GM18861 (cell line): ENCODE data around the gene RNF126.
"Not testable (repeated sequence)": the region's sequence is repeated elsewhere in the genome, so short reads cannot be mapped to it uniquely, and the experiment has no call there.

Source experiments
- ATAC-seq: cut with Tn5 transposase; IDR thresholded peaks from one replicate; pipeline ENCODE4 v1.9.1; 2021; ENCODE audit not compliant: unreplicated experiment

Gene RNF126

DNA sequence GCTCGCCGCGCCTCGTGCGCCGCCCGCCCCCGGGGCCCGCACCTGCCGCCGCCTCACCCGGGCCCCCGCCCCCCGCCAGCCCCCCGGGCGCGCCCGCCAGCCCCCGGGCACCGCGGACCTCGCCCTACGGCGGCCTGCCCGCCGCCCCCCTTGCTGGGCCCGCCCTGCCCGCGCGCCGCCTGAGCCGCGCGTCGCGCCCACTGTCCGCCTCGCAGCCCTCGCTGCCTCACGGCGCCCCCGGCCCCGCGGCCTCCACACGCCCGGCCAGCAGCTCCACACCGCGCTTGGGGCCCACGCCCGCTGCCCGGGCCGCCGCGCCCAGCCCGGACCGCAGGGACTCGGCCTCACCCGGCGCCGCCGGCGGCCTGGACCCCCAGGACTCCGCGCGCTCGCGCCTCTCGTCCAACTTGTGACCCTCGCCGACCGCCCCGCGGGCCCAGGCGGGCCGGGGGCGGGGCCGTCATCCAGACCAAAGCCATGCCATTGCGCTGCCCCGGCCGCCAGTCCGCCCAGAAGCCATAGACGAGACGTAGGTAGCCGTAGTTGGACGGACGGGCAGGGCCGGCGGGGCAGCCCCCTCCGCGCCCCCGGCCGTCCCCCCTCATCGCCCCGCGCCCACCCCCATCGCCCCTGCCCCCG, 46.8 kb downstream of the RNF126 start:
- no peak for ATAC-seq

DNA sequence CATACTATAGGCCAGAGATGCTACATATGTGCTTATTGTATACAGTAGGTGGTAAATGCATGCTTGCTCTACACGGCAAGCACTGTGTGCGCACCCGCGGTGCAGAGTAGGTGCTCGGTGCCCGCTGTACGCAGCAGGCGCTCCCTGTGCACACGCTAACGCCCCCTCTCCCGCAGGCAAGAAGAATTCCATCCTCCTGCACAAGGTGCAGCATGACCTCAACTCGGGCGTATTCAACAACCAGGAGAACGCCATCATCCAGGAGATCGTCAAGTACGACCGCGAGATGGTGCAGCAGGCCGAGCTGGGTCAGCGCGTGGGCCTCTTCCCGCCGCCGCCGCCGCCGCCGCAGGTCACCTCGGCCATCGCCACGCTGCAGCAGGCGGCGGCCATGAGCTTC, 47.4 kb downstream of the RNF126 start:
- no peak for ATAC-seq

DNA sequence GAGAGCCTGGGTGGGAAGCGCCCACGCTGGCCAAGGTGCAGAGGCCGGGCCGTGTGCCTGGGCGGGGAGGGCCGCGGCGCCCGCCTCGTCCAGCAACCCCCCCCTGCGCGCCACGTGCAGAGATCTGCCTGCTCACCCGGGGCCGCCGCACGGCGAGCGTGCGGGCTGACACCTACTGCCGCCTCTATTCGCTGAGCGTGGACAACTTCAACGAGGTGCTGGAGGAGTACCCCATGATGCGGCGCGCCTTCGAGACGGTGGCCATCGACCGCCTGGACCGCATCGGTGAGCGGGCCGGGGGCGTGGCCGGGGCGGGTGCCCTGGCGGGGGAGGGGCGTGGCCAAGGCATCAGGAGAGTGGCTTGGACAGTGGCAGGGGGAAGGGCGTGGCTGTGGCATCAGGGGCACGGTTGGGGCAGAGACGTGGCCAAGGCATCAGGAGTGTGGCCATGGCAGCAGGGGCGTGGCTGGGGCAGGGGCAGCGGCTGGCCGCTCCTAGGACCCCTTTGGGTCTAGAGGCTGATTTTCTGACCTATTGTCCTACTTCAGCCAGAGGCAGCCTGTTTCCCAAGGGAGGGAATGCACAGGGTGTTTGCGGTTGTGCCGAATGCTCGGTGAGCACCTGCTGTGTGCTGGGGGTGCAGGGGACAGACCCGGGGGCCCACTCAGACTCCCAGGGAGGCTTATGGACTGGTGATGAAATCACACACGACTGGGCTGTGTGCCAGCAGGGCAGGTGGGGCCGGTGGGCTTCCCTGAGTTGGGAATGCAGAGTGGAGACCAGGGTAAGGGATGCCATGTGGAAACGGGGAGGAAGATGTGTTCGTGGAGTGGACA, 49.1 kb downstream of the RNF126 start:
- ATAC-seq: no peak

DNA sequence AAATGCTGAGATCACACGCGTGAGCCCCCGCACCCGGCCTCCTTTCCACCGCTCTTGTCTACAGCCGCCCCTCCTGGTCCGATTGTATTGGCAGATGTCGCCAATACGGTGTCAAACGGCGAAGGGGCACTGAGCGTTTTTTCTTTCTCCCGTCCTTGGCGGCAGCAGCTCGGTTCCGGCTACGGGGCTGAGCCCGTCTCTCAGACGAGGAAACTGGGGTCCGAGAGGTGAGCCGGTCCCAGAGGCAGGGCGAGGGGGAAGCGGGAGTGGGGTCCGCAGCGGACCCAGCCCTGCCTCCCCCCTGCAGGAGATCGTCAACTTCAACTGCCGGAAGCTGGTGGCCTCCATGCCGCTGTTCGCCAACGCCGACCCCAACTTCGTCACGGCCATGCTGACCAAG, 50.1 kb downstream of the RNF126 start:
- no peak for ATAC-seq

DNA sequence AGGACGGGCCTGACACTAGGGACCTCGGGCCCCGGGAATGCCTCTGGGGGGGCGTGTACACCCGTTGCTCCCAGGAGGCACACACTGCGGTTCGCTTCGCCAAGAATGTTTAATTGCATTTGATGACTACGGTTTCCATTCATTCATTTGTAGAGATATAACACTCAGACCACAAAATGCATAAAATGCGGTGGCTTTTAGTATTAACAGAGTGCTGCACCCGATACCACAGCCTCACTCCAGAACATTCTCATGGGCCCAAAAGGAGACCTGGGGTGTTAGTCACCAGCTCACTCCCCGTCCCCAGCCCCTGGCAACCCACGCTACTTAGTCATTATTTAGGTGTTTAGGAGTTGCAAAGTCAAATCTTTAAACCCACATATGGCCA, 51.5 kb downstream of the RNF126 start:
- ATAC-seq: no peak

DNA sequence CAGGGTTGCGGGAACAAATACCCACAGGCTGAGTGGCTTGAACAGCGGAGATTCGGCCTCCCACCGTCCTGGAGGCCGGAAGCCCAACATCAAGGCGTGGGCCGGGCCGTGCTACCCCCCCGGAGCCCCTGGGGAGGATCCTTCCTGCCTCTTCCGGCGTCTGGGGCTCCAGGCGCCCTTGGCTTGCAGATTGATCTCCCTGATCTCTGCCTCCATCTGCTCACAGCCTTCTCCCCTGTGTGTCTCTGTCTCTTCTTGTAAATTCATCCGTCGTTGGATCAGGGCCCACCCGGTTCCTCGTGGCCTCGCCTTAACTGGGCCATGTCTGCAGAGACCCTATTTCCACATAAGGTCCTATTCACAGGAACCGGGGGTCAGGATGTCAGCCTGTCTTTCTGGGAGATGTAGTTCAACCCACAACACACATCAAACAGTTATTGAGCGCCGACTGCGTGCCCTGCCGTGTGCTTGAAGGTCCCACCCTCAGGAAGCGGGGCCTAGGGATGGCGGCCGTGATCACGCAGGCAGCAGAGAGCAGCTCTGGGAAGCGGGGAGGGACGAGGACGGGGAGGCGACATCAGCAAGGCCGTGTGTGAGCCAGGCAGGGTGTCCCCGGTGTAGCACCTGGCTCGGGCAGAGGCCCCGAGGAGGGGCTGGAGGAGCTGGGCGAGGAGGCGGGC, 52.1 kb downstream of the RNF126 start:
- no peak for ATAC-seq

DNA sequence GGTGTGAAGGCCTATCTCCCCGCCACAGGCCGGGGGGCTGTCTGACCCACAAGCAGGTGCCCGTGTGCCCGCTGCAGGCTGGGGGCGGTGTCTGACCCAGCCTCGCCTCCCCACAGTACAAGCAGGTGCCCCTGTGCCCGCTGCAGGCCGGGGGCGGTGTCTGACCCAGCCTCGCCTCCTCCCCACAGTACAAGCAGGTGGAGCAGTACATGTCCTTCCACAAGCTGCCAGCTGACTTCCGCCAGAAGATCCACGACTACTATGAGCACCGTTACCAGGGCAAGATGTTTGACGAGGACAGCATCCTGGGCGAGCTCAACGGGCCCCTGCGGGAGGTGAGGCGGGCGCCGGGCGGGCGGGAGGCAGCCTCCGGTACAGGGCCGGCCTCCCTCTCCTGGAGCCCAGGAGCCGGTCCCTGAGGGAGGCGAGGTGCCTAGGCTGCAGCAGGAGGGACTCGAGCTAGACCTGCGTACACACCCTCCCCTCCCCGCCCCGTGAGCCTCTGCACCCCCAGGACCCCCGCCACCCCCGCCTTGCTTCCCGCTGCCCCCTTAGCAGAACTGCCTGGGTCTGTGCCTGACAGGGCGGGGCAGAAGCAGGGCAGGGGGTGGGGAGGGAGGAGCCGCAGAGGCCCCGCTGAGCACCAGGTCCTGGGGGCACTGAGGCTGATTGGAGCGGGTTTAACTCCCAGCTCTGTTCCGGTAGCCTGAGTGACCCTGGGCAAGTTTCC, 52.8 kb downstream of the RNF126 start:
- ATAC-seq: no peak

DNA sequence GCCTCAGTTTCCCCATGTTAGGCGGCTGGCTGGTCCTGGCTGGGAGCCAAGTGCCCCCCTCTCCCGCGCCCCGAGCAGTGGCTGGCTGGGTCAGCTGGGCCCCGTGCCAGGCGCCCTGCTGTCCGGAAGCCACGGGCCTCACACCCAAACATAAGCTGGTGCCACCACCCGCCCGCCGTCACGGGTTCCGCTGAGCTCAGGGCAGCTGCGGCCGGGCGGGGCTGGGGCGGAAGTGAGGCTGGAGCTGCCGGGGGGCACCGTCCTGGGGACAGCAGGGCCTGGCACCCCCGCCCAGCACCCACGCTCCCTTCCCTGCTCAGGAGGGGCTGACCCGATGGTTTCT, 54.0 kb downstream of the RNF126 start:
- ATAC-seq: no peak

DNA sequence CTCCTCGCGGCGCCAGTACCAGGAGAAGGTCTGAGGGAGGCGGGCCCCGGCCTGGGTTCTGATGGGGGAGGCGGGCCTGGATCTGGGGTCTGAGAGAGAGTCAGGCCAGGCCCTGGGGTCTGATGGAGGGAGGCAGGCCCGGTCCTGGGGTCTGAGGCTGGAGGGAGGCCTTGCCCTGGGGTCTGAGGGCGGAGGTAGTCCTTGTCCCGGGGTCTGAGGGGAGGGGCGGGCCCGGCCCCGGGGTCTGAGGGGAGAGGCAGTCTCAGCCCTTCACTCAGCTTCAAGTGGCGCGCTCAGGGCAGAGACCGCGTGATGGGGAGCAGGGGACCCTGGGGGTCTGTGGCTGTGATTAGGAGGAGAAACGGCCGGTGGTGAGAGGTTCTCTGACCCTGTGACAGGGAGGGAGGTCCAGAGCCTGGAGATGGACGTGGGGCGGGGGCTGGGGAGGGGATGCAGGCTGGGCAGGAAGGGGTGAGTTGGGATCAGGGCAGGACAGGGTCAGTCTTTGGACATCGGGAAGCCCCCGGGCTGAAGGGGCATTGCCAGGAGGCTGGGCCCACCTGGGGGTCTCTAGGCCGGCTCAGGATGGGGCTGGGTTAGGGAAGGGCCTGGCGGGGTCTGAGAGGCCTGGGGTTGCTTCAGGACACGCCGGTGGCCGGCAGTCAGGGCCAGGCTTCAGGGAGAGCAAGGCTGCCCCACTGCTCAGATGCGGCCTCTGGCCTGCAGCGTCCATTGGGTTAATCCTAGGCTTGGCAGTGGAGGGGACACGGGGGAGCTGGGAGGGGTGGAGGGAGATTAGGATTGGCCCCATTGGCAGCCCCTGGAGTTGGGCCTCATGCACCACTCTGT, 54.6 kb downstream of the RNF126 start:
- ATAC-seq: no peak

DNA sequence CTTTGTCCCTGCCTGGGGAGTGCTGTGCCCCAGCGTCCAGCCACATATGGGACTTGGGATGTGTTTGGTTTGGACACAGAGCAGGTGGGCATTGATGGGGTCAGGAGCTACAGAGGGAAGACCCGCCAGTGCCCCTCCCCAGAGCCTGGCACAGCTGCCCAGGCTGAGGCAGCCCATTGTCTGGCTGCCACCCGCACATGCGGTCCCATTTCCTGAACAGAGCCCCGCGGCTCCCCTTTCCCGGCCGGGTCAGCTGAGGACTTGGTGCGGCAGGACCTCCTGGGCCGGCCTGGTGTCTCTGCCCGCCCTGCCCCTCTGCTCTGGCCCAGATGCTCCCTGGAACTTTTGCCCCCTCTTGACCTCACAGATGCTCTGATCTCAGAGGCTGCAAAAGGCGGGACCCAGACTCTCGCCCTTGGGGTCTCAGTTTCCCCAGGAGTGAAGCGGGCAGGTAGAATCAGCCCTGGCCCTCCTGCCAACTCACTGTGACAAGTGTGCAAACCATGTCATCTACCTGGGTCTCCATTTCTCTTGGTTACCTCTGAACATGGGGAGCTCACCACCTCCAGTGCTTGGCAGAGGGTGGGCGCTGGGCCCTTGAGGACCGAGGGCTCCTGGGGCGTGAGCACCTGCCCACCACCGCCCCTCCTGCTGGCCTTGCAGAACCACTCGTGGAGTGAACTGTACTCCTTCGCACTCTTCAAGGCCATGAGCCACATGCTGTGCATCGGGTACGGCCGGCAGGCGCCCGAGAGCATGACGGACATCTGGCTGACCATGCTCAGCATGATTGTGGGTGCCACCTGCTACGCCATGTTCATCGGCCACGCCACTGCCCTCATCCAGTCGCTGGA, 55.5 kb downstream of the RNF126 start:
- no peak for ATAC-seq

DNA sequence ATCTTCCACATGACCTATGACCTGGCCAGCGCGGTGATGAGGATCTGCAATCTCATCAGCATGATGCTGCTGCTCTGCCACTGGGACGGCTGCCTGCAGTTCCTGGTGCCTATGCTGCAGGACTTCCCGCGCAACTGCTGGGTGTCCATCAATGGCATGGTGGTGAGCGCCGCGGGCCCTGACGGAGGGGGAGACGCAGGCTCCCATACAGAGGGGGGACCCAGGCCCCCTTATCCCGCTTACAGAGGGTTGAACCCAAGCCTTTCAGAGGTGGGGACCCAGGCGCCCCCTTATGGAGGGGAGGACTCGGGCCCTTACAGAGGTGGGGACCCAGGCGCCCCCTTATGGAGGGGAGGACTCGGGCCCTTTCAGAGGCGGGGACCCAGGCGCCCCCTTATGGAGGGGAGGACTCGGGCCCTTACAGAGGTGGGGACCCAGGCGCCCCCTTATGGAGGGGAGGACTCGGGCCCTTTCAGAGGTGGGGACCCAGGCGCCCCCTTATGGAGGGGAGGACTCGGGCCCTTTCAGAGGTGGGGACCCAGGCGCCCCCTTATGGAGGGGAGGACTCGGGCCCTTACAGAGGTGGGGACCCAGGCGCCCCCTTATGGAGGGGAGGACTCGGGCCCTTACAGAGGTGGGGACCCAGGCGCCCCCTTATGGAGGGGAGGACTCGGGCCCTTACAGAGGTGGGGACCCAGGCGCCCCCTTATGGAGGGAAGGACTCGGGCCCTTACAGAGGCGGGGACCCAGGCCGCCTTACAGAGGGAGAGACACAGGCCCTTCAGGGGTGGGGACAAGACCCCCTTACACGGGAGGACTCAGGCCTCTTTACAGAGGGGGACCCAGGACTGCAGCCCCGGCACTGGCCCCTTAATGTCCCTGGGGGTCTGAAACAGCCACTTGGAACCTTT, 57.7 kb downstream of the RNF126 start:
- ATAC-seq: not testable (repeated sequence)

DNA sequence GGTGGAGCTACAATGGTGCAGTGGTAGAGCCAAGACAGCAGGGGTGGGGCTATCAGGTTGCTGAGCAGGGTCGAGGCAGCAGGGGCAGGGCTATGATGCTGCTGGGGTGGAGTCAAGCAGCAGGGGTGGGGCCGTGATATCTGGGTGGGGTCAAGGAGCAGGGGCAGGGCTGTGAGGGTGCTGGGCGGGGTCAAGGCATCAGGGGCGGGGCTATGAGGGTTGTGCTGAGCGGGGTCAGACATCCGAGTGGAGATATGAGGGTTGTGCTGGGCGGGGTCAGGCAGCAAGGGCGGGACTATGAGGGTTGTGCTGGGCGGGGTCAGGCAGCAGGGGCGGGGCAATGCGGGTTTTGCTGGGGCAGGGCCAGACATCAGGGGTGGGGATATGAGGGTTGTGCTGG, 58.7 kb downstream of the RNF126 start:
- no peak for ATAC-seq

DNA sequence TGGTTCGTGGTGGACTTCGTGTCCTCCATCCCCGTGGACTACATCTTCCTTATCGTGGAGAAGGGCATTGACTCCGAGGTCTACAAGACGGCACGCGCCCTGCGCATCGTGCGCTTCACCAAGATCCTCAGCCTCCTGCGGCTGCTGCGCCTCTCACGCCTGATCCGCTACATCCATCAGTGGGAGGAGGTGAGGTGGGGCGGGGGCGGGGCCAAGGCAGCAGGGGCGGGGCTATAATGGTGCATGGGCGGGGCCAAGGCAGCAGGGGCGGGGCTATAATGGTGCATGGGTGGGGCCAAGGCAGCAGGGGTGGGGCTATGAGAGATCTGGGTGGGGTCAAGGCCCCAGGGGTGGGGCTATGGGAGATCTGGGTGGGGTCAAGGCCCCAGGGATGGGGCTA, 59.2 kb downstream of the RNF126 start:
- ATAC-seq: not testable (repeated sequence)

DNA sequence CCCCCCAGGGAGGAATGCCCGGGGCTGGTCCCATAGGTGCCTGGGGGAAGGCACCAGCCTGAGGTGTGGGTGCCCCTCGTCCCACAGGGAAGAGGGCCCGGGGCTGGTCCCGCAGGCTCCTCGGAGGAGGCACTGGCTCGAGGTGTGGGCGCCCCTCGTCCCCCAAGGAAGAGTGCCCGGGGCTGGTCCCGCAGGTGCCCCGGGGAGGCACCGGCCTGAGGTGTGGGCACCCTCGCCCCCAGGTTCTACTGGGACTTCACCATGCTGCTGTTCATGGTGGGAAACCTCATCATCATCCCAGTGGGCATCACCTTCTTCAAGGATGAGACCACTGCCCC, 59.7 kb downstream of the RNF126 start:
- ATAC-seq: not testable (repeated sequence)

DNA sequence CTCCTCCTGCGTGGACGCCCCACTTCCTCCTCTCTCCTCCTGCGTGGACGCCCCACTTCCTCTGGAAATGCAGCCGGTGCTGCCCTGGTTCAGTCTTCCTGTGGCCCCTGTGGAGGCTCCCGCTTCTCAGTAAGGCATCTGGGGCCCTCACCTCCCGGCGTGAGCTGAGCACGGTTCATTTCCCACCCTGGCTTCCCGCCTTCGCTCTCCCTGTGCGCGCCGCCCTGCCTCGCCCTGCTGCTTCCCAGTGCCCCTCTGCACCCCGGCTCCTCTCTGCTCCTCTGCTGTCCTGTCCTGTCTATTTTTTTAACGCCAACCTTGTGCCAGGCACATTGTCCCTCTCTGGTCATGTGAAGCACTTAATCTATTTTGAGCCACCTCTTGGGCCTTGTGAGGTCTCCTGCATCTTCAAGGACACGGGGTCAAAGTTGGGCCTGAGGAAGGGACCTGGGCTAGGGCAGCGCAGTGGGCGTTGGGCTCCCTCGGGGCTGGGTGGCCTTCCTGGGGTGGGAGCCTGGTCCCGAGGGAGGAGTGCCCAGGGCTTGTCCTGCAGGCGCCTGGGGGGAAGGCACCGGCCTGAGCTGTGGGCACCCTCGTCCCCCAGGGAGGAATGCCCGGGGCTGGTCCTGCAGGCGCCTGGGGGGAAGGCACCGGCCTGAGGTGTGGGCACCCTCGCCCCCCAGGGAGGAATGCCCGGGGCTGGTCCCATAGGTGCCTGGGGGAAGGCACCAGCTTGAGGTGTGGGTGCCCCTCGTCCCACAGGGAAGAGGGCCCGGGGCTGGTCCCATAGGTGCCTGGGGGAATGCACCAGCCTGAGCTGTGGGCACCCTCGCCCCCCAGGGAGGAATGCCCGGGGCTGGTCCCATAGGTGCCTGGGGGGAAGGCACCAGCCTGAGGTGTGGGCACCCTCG, 60.4 kb downstream of the RNF126 start:
- ATAC-seq: no peak

DNA sequence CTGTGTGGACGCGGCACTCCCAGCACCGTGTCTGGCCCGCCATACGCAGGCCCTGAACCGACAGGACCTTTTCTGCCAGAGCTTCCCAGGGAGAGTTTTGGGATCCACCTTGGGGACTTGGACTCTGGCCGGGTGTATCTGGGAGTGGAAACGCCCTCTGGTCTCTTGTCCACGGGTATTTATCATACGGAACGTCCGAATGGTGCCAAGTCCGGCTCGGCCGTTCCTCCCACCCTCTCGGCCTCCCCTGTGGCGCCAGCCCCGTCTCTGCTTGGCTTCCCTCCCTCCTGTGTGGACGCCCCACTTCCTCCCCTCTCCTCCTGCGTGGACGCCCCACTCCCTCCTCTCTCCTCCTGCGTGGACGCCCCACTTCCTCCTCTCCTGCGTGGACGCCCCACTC, 61.2 kb downstream of the RNF126 start:
- ATAC-seq: no peak

DNA sequence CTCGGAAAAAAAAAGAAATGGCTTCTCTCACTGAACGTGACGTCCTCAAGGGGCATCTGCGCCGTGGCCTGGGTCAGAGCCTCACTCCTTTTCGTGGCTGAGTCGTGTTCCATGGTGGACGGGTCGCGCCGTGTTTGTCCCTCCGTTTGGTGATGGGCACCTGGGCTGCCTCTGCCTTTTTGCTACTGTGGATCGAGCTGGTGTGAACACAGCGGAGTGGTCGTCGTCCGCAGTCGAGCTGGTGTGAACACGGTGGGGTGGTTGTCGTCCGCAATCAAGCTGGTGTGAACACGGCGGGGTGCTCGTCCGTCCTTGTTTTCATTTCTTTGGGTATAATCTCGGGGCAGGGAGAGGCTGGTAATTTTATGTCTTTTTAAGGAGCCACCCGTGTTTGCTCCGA, 61.7 kb downstream of the RNF126 start:
- no peak for ATAC-seq
